Gastrocnemius medialis (tissue), 4 donors: ENCODE measurements around the gene DXO.
"Not testable (repeated sequence)": the region's sequence is repeated elsewhere in the genome, so short reads cannot be mapped to it uniquely, and the experiment has no call there.

Experiments used
- CTCF ChIP-seq, 5 experiments: fragments of 450-650 bp in 3 of 5; fragments of 200-600 bp in 2 of 5; sonication (generic) in 2 of 5; IDR thresholded peaks in 4 of 5; conservative IDR thresholded peaks in 1 of 5; 1 replicate in 4 of 5; 2 replicates in 1 of 5; pipeline ENCODE4 v1.5.1; 2016 to 2019; ENCODE audit warnings: antibody characterized with exemption in 5 of 5, mild to moderate bottlenecking in 3 of 5, moderate library complexity in 3 of 5
- POLR2A ChIP-seq, 2 donors: fragments of 450-650 bp; IDR thresholded peaks; one replicate each; pipeline ENCODE4 v1.6.1; 2017; ENCODE audit warnings: antibody characterized with exemption in 2 of 2, mild to moderate bottlenecking in 2 of 2, moderate library complexity in 2 of 2

GRCh38 chr6:31980998-31981397, 9.1 kb upstream of the DXO start:
- not testable (repeated sequence) for TF ChIP-seq CTCF (IDR thresholded peaks at IDR 0.05 in 4 of 5, conservative IDR thresholded peaks at IDR 0.05 in 1 of 5); POLR2A (IDR thresholded peaks at IDR 0.05)
